Glutamatergic neuron (in vitro differentiated cells): ENCODE results near the gene TNNT1. TPM values are rescaled to one million over a fixed set of nuclear protein-coding genes. Genes with fewer than 3 reads are reported as not detected.

Source experiments
- DNase-seq: peaks from one replicate; pipeline ENCODE4 v3.0.0; 2022
- H3K27ac Mint-ChIP-seq: one replicate; pipeline ENCODE4 v1.8.0; 2020; ENCODE audit warnings: mild to moderate bottlenecking, mixed read lengths, inconsistent platforms; ENCODE audit not compliant: unreplicated experiment
- H3K27me3 Mint-ChIP-seq: one replicate; pipeline ENCODE4 v1.8.0; 2020; ENCODE audit warnings: mild to moderate bottlenecking, moderate library complexity, mixed read lengths, inconsistent platforms; ENCODE audit not compliant: unreplicated experiment
- H3K36me3 Mint-ChIP-seq: one replicate; pipeline ENCODE4 v1.8.0; 2020; ENCODE audit warnings: mild to moderate bottlenecking, mixed read lengths, inconsistent platforms; ENCODE audit not compliant: unreplicated experiment
- H3K4me1 Mint-ChIP-seq: one replicate; pipeline ENCODE4 v1.8.0; 2020; ENCODE audit warnings: mild to moderate bottlenecking, low read depth, mixed read lengths, inconsistent platforms; ENCODE audit not compliant: unreplicated experiment
- H3K4me3 Mint-ChIP-seq: one replicate; pipeline ENCODE4 v1.8.0; 2020; ENCODE audit warnings: mild to moderate bottlenecking, mixed read lengths, inconsistent platforms; ENCODE audit not compliant: unreplicated experiment
- H3K9me3 Mint-ChIP-seq: one replicate; pipeline ENCODE4 v1.8.0; 2020; ENCODE audit warnings: mild to moderate bottlenecking, moderate library complexity, mixed read lengths, inconsistent platforms; ENCODE audit not compliant: unreplicated experiment
- total RNA-seq: library from RNA; stranded (reverse); fragmentation: NEBNext Ultra II Directional; extraction: Animal tissue kit (Norgen Biotek cat#: 25700); gene quantifications from one replicate; pipeline ENCODE4 v1.2.1, GENCODE V29; 2021; ENCODE audit not compliant: unreplicated experiment
- TF ChIP-seq, protein P1 (sequence below): fragments of 200-600 bp; sonication (generic); IDR thresholded peaks from one replicate; pipeline ENCODE4 v1.5.0; 2021; ENCODE audit not compliant: partially characterized antibody, unreplicated experiment

The TNNT1 gene
- total RNA-seq, 1 donor from 2014 or later, result 19.3 TPM

DNA sequence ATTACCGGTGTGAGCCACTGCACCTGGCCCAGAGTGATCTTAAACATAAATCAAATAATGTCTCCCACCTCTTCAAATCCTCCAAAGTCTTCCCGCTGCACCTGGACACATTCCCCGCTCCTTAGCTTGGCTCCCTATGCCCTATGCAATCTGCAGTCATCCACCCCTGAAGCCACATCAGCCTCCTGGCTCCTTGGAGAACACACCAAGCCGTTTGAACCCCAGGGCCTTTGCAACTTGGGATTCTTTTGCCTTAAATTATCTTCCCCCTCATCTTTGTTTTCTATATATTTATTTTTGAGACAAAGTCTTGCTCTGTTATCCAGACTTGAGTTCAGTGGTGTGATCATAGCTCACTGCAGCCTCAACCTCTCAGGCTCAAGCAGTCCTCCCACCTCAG, 20.1 kb upstream of the TNNT1 start:
- Mint-ChIP-seq H3K27me3 (peaks cover 27% of the 10 kb centered on the region), H3K9me3 (peaks cover 7% of the 10 kb centered on the region), H3K27ac (no peak overlapping the region), H3K4me3 (no peak overlapping the region), H3K4me1 (peaks cover 8% of the 10 kb centered on the region), H3K36me3 (no peaks in the 10 kb centered on the region)
- TF ChIP-seq, protein P1, sequence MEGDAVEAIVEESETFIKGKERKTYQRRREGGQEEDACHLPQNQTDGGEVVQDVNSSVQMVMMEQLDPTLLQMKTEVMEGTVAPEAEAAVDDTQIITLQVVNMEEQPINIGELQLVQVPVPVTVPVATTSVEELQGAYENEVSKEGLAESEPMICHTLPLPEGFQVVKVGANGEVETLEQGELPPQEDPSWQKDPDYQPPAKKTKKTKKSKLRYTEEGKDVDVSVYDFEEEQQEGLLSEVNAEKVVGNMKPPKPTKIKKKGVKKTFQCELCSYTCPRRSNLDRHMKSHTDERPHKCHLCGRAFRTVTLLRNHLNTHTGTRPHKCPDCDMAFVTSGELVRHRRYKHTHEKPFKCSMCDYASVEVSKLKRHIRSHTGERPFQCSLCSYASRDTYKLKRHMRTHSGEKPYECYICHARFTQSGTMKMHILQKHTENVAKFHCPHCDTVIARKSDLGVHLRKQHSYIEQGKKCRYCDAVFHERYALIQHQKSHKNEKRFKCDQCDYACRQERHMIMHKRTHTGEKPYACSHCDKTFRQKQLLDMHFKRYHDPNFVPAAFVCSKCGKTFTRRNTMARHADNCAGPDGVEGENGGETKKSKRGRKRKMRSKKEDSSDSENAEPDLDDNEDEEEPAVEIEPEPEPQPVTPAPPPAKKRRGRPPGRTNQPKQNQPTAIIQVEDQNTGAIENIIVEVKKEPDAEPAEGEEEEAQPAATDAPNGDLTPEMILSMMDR, result no peak
- no peak for DNase-seq

DNA sequence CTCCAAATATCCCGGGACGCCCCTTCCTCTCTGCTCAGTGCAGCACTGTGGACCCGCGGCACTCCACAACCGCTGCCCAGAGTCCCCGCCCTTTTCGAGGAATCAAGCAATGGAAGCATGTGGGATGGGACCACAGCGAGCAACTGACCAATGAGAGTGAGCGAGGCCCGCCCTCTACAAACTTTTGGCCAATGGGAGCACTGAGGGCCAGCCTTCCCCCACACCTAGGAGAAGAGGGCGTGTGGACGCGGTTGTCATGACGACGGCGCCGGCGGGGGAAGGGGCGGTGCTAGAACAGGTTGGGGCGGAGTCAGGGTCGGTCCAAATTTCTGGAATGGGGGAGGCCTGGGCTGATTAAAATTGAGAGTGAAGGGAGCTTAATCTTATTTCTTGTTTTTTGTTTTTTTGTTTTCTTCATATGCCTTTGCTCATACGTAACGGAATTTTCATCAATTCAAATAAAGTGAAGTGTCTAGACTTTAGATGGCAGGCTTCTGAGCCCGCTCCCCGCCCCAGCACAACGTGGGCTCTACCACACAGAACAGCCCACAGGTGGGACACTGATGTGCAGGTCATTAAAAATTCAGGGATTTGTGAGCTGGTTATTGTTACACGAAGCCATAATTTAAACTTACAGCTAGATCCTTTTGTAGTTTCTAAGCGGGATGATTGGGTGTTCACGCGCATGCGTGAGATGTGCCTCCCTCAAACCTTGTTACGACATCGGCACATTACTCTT, 17.7 kb upstream of the TNNT1 start, which contains the start of gene DNAAF3:
DNAAF3 (minus strand) TSS at position 84 of the 739 bp plus-strand sequence. CDS start 200 bp downstream, outside the sequence.
- H3K36me3 Mint-ChIP-seq, result no peaks in the 10 kb centered on the region
- H3K27ac Mint-ChIP-seq, result peak within 1 kb of the TSS; percentile 86
- peaks cover 3% of the 10 kb centered on the region for H3K9me3 Mint-ChIP-seq
- H3K4me1 Mint-ChIP-seq, result no peaks in the 10 kb centered on the region
- H3K4me3 Mint-ChIP-seq, result peak within 1 kb of the TSS; percentile 99
- peaks cover 17% of the 10 kb centered on the region for H3K27me3 Mint-ChIP-seq
- TF ChIP-seq, protein P1, result no peak
- peak; percentile 98 for DNase-seq

DNA sequence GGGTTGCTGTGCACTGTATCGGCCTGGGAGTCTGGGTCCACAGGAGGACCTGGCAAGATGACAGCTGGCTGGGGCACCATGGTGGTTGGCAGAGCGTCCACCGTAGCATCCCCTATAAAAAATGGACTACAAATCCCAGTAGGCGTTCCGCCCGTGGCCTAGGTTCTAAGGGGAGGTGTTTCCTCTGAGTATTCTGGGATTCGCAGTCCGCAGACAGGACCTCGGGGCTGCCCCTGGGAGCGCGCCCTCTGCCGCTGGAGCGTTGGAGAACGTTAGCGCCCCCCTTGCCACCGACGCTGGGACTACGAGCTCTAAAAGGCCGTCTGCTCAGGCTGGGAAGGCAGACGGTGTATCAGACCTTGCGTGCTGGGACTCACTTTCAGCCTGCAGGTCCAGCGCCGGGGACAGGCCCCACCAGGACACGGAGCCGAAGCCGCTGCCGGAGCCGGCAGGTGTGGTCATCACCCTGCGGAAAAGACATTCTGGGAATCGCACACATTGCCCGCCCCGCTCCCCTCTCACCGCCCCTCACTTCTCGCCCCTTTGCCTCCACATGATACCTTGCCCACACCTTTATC, 17.0 kb upstream of the TNNT1 start:
- Mint-ChIP-seq H3K36me3 (no peaks in the 10 kb centered on the region), H3K9me3 (peaks cover 3% of the 10 kb centered on the region), H3K4me1 (no peaks in the 10 kb centered on the region), H3K27ac (peak overlapping the region; percentile 86), H3K4me3 (peak overlapping the region; percentile 99), H3K27me3 (peaks cover 17% of the 10 kb centered on the region)
- TF ChIP-seq, protein P1, result peak; percentile 29
- peak; percentile 88 for DNase-seq

DNA sequence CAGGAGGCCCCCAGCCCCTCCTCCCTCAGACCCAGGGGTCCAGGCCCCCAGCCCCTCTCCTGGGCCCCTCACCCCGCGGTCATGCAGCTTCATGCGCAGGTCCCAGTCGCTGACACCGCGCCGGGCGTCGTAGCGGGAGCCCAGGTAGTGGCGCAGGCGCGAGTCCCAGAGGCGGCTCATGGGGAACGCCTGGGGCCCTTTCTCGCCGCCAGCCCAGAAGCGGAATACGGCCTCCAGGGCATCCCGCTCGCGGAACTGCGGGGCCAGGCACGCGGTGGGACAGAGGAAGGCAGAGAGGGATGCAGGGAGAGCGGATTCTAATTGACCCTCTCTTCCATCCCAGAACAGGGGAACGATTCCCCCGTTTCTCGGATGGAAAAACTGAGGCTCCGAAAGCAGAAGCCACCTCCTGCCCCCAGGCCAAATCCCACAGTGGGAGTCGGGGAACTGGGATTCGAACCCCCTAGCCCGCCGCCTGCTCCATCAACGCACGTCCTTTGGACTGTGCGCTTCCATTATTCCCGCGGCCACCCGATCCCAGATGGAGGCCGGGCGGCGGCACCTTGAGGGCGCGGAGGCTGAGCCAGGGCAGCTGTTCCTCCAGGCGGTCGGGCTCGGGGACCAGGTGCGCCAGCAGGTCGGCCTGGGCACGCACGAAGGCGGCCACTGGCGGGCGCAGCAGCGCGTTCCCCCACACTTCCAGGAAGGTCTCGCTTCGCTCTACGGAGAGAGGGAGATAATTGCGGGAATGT, 12.7 kb upstream of the TNNT1 start:
- no peak for DNase-seq
- Mint-ChIP-seq H3K36me3 (no peaks in the 10 kb centered on the region), H3K9me3 (peaks cover 7% of the 10 kb centered on the region), H3K27ac (no peak overlapping the region), H3K4me3 (no peak overlapping the region), H3K27me3 (peaks cover 13% of the 10 kb centered on the region), H3K4me1 (peaks cover 1% of the 10 kb centered on the region)
- TF ChIP-seq, protein P1, result no peak
